ENCODE data around the gene ROCK2. TPM values are rescaled to one million over a fixed set of nuclear protein-coding genes. Genes with fewer than 3 reads are reported as not detected.

Gene ROCK2
- polyA plus RNA-seq, 3 donors from 2014 or later = 3.1 to 15.1 (median 5.1) TPM

DNA sequence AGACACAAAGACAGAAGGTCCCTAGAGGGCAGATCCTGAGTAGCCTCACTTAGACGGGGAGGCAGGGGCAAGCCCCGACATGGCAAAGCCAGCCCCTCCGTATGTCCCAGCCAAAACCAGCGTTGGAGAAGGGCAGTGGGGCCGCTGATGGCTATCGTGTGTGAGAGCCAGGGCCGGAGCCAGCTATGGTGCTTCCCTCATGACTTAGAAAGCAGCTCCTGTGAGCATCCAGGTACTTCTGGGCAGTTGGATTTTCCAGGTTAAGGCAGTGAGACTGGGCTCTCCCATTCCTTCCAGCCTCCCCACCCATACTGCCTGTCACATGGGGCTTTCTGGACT, 31.2 kb upstream of the ROCK2 start:
- H3K36me3 Mint-ChIP-seq = no peaks in the 10 kb centered on the region
- H3K27ac Mint-ChIP-seq = no peak overlapping the region
- no peak overlapping the region for H3K4me3 Mint-ChIP-seq
- no peaks in the 10 kb centered on the region for H3K9me3 Mint-ChIP-seq
- H3K27me3 Mint-ChIP-seq (ENCODE audit: low read depth in 3 of 3) = peaks cover 0 to 6% (median 5%) of the 10 kb centered on the region in 3 donors
- DNase-seq = no peak
- H3K4me1 Mint-ChIP-seq = no peaks in the 10 kb centered on the region

DNA sequence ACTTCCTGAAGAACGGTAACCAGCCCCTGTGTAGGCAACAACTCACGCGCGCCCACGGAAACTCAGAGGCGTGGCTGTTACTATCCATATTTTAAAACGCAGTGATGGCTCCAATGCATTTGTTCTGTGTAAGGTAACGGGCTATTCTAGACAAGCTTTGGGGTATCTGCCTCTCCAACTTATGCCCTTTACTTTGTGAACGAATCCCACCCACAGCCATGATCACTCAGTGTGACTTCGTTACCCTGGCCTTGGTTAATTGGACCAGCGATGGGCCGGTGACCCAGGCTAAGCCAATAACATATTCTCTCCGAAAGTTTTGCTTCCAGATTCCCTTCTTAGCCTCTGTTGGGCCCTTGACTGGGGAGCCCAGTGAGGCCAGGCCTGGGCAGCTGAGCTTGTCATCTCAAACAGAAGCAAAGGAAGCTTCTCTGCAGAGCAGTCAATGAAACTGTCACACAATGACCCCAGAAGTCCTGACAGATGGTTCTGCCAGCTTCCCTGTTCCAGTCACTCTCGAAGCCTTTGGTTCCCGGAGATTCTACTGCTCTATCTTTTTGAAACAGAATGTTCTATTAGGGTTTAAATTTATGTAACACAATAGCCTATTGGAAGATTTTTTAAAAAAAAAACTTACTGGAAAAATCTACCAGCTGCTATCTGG, 30.7 kb upstream of the ROCK2 start:
- no peak overlapping the region for H3K4me3 Mint-ChIP-seq
- no peaks in the 10 kb centered on the region for H3K4me1 Mint-ChIP-seq
- no peak for DNase-seq
- H3K9me3 Mint-ChIP-seq = no peaks in the 10 kb centered on the region
- H3K27ac Mint-ChIP-seq = no peak overlapping the region
- peaks cover 0 to 6% (median 5%) of the 10 kb centered on the region in 3 donors for H3K27me3 Mint-ChIP-seq (ENCODE audit: low read depth in 3 of 3)
- no peaks in the 10 kb centered on the region for H3K36me3 Mint-ChIP-seq

DNA sequence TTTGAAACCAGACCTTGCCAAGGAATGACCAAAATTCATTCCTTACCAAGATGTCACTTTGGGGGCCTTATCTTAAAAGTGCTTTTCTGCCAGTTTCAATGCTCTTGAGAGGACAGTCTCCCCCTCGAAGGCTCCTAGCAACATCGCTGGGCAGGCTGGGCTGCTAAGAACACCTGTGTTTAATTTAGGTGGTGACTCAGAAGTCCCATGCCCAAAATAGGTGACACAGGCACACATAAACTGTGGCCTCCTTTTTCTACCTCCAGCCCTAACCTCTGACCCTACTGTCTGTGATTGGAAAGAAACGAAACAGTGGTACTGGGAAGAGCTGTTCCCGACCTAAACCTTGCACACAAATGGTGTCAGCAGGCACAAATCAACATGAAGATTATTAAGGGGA, 28.7 kb upstream of the ROCK2 start:
- H3K27ac Mint-ChIP-seq = no peak overlapping the region

DNA sequence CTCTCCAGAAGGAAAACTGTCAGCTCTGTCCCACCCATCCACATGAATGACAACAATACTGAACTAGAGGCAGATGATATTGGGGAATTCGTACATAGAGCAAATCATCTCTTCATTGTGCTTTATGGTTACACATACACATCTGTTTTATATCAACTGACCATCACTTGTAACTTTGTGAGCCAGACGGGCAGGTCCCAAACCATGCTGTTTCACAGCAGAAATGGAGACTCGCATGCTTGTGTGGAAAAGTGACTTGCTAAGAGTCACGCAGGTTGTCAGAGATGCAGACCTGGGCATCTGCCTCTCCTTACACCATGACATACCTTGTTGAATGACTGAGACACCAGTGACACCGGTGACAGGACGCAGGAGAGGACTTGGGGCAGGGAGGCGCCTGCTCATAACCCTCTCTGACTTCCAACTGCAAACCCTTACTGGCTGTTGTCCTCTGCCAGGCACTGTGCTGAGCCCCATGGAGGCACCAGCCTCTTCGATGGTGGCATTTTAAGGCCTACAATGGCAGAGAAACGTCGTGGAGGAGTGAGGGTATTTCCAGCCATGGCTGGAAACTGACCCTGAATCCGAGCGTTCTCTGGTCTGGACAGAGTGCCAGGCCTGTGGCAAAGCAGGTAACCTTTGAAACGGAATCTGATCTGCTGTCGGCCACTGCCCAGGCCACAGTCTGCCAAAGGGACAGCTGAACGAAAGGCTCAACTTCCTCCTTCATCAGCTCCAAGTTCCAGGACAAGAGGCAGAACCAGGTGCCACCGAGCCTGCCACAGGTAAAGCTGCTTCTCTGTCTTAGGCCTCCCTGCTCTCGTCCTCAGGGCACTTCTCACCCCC, 26.9 kb upstream of the ROCK2 start:
- Mint-ChIP-seq H3K27ac (no peak overlapping the region), H3K9me3 (no peaks in the 10 kb centered on the region), H3K36me3 (no peaks in the 10 kb centered on the region), H3K4me3 (no peak overlapping the region), H3K27me3 (ENCODE audit: low read depth in 3 of 3) (peaks cover 0 to 6% (median 5%) of the 10 kb centered on the region in 3 donors), H3K4me1 (no peaks in the 10 kb centered on the region)
- DNase-seq = no peak

More for the DNA sequence above, 28.7 kb upstream of the ROCK2 start:
- H3K4me3 Mint-ChIP-seq = no peak overlapping the region
- no peak for DNase-seq
- peaks cover 0 to 6% (median 5%) of the 10 kb centered on the region in 3 donors for H3K27me3 Mint-ChIP-seq (ENCODE audit: low read depth in 3 of 3)
- H3K9me3 Mint-ChIP-seq = no peaks in the 10 kb centered on the region
- no peaks in the 10 kb centered on the region for H3K36me3 Mint-ChIP-seq
- H3K4me1 Mint-ChIP-seq = no peaks in the 10 kb centered on the region

DNA sequence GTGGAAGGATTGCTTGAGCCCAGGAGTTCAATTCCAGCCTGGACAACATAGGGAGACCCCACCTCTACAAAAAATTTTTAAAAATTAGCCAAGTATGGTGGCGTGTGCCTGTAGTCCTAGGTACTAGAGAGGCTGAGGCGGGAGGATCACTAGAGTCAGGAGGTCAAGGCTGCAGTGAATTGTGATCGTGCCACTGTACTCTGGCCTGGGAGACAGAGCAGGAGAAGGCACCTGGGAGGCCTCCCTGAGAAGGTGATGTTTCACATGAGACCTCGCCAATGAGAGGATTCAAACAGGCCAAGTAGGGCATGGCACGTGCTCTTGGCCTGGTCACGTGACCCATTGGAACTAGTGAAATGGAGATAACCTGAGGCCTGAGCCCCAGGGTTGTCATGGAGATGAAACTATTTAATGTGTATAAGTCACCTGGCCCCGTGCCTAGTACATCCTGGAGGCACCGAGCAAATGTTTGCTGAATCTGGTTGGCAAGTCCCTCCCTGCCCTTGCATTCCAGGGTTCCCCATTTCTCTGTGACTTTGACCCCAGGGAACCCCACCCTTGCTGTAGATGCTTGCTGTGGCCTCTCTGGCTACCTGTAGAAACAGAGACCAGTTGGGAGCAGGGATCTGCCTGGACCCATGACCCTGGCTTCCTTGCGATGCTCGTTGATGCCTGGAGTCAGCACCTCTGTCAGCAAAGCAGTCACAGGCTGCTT, 26.1 kb upstream of the ROCK2 start:
- Mint-ChIP-seq H3K4me1 (no peaks in the 10 kb centered on the region), H3K4me3 (no peak overlapping the region), H3K27ac (no peak overlapping the region), H3K27me3 (ENCODE audit: low read depth in 3 of 3) (peaks cover 4 to 6% (median 5%) of the 10 kb centered on the region in 3 donors), H3K36me3 (no peaks in the 10 kb centered on the region), H3K9me3 (no peaks in the 10 kb centered on the region)
- no peak for DNase-seq

DNA sequence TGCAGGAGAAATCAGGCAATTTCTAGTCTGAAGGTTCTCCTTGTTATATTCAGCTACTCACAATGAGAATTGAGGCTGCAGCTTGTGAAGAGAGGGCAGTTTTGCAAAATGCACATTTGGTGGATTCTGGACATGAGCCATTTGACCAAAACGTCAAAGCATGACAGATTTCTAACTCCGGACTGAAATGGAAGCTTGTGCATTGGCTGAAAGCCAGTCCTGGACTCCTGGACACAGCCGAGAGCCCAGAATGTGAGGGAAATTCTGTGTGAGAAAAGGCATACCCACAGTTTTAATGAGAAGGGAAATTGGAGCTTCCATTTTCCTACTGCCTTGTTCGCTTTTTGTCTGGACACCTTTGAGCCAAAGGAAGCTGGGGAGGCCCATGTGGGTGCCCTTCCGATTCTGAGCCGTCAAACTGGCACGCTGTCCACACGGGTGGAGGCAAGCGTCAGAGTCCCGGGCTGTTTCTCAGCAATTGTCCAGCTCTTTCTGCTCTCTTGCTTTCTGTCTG, 23.7 kb upstream of the ROCK2 start:
- H3K36me3 Mint-ChIP-seq = no peaks in the 10 kb centered on the region

DNA sequence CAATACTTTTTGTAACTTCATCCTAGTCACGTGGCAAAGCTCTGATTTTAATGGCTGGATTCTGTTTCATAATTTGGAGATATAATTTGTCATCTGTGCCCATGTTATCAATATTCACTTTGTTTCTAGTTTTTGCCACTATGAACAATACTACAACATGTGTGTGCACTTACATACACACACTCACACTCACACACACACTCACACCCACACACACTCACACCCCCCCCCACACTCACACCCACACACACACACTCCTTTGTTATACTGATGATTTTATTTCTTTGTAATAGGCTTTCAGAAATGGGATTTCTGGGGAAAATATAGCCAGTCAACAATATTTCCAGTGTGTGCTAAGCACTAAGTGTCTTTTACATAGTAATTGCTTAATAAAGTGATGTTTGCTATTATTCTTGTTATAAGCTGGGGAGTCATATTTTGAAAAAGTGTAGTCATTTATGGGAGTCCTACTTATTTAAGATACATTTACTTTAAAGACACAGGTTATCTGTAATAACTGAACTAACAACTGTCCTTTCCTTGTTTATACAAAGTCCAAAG, 22.8 kb upstream of the ROCK2 start:
- Mint-ChIP-seq H3K27ac (no peak overlapping the region), H3K4me1 (no peaks in the 10 kb centered on the region), H3K36me3 (no peaks in the 10 kb centered on the region), H3K4me3 (no peak overlapping the region), H3K9me3 (no peaks in the 10 kb centered on the region), H3K27me3 (ENCODE audit: low read depth in 3 of 3) (peaks cover 0 to 8% (median 7%) of the 10 kb centered on the region in 3 donors)
- no peak for DNase-seq

More for the DNA sequence above, 23.7 kb upstream of the ROCK2 start:
- Mint-ChIP-seq H3K9me3 (no peaks in the 10 kb centered on the region), H3K27me3 (ENCODE audit: low read depth in 3 of 3) (peaks cover 3 to 8% (median 7%) of the 10 kb centered on the region in 3 donors), H3K4me1 (no peaks in the 10 kb centered on the region), H3K4me3 (no peak overlapping the region), H3K27ac (no peak overlapping the region)
- no peak for DNase-seq

DNA sequence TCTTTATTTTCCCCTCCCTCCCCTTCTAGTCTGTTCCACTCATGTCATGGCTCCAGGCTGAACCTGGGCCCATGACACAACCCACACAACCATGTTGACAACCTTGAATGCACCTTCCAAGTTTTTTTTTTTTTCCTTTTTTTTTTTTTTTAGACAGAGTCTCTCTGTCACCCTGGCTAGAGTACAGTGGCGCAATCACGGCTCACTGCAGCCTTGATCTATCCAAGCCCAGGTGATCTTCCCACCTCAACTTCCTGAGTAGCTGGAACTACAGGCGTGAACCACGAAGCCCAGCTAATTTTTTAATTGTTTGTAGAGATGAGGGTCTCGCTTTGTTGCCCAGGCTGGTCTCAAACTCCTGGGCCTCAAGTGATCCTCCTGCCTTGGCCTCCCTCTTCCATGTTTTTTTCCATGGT, 21.9 kb upstream of the ROCK2 start:
- no peak for DNase-seq
- Mint-ChIP-seq H3K9me3 (no peaks in the 10 kb centered on the region), H3K4me1 (no peaks in the 10 kb centered on the region), H3K4me3 (no peak overlapping the region), H3K27ac (no peak overlapping the region), H3K27me3 (ENCODE audit: low read depth in 3 of 3) (peaks cover 0 to 8% (median 7%) of the 10 kb centered on the region in 3 donors), H3K36me3 (no peaks in the 10 kb centered on the region)

DNA sequence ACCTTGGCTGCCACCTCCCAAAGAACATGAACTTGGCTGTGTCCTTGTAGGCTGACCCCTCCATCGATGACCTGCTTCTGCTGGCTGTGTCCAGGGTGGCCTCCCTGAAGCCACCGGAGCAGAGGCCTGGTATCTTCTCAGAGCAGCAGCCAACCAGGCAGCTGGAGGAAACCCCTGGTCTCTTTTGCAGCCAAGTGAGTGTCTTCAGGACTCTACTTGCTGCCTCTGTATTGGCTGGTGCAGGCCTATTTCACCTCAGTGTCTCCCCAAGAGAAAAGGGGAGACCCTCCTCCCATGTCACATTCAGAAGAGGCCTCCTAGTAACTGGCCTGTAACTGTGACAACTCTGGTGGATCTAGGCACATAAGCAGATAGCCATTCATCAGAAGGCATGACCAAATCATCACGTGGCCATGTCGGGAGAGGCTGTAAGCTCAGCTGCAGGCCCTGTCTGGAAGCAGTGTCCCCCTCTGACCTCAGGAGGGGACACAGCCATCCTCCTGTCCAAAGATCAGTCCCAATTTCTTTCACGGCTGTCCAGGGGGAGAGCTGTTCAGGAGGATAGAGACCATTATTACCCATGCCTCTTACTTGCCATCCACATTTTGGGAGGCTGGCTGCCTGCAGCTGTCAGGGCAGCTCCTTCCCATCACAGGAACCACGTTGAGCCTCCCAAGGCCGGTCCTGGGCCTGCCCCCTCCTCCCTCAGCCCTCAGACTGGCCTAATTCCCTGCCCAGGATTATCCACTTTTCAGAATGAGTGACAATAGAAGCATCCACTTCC, 20.9 kb upstream of the ROCK2 start:
- Mint-ChIP-seq H3K9me3 (no peaks in the 10 kb centered on the region), H3K36me3 (no peaks in the 10 kb centered on the region), H3K27me3 (ENCODE audit: low read depth in 3 of 3) (peaks cover 0 to 8% (median 3%) of the 10 kb centered on the region in 3 donors), H3K27ac (no peak overlapping the region), H3K4me3 (no peak overlapping the region), H3K4me1 (no peaks in the 10 kb centered on the region)
- DNase-seq = no peak

DNA sequence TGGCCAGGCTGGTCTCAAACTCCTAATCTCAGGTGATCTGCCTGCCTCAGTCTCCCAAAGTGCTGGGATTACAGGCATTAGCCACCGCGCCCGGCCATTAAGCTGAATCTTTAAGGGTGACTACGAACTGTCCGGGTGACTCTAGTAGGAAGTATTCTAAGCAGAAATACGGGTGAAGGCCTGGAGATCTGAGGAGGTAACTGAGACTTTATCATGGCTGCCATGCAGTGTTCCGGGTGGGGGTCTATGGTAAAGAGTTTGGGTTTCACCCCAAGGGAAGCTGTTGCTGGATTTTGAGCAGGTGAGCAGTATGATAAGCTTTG, 20.1 kb upstream of the ROCK2 start:
- Mint-ChIP-seq H3K9me3 (no peaks in the 10 kb centered on the region), H3K36me3 (no peaks in the 10 kb centered on the region), H3K27me3 (ENCODE audit: low read depth in 3 of 3) (peaks cover 0 to 8% (median 3%) of the 10 kb centered on the region in 3 donors), H3K4me3 (no peak overlapping the region), H3K27ac (no peak overlapping the region), H3K4me1 (no peaks in the 10 kb centered on the region)
- DNase-seq = no peak

DNA sequence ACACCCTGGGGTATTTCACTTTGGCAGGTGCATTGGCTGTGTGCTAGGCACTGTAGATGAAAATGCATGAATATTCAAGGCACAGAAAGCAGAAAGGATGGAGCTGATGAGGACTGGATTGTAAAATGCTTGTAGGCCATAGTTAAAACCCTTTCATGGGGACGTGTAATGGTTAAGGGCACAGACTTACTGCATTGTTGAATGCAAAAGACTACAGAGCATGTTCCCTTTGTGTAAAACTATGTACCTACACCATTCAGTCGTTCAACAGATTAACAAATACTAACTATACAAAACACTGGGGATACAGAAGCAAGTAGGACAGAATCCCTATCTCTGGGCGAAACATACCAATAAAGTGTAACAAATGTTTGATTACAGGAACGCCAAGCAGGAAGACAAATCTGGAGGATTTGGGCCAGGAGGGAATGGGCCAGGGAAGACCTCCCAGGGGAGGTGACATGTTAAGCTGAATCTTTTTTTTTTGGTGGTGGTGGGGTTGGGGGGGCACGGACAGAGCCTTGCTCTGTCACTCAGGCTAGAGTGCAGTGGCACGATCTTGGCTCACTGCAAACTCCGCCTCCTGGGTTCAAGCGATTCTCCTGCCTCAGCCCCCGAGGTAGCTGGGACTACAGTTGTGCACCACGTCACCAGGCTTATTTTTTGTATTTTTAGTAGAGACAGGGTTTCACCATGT, 19.6 kb upstream of the ROCK2 start:
- no peak for DNase-seq
- H3K9me3 Mint-ChIP-seq = no peaks in the 10 kb centered on the region
- no peak overlapping the region for H3K27ac Mint-ChIP-seq
- H3K4me3 Mint-ChIP-seq = no peak overlapping the region
- no peaks in the 10 kb centered on the region for H3K36me3 Mint-ChIP-seq
- H3K27me3 Mint-ChIP-seq (ENCODE audit: low read depth in 3 of 3) = peaks cover 0 to 10% (median 3%) of the 10 kb centered on the region in 3 donors
- no peaks in the 10 kb centered on the region for H3K4me1 Mint-ChIP-seq

DNA sequence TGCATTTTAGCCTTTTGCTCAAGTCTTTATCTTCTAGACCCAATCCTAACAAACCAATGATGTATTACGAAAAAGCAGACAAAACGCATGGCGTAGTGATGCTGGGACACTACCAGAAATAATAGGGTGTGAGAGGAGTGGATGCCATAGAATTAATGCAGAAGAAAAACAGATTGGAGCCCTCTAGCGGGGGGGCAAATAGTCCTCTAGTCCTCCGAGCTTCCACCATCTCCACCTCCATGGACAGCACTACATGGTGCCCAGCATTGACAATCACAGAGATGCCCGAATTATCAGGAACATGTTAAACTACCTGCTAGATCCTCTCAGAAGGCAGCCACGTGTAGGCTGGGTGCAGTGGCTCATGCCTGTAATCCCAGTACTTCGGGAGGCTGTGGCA, 15.4 kb upstream of the ROCK2 start:
- Mint-ChIP-seq H3K36me3 (no peaks in the 10 kb centered on the region), H3K27ac (no peak overlapping the region), H3K9me3 (no peaks in the 10 kb centered on the region), H3K4me3 (no peak overlapping the region), H3K4me1 (no peaks in the 10 kb centered on the region), H3K27me3 (ENCODE audit: low read depth in 3 of 3) (peaks cover 0 to 9% (median 2%) of the 10 kb centered on the region in 3 donors)
- no peak for DNase-seq
